A549 (cell line): ENCODE measurements around the gene GPR27. TPM values are rescaled to one million over a fixed set of nuclear protein-coding genes. Genes with fewer than 3 reads are reported as not detected.

Source experiments
- ATAC-seq, 2 experiments: fragments of 200-7000 bp in 1 of 2; fragments of >200 bp in 1 of 2; cut with Nextera tagmentation in 1 of 2; cut with Tn5 transposase in 1 of 2; 3 replicates each; pipeline versions ENCODE4 v1.8.0 to v1.9.1; 2018 to 2020; ENCODE audit warnings: mild to moderate bottlenecking in 1 of 2, moderate library complexity in 1 of 2
- CTCF ChIA-PET: fragments of 300-600 bp; sonication (Branson Sonifier 250); formaldehyde crosslinking; extraction: SDS; loops from one replicate; lab custom pipeline; 2021; ENCODE audit warnings: antibody characterized with exemption, inconsistent platforms; lab: Yijun Ruan, JAX
- POLR2A ChIA-PET: fragments of 350-600 bp; formaldehyde crosslinking; extraction: SDS; loops from one replicate; lab custom pipeline; 2021; ENCODE audit warnings: antibody characterized with exemption, inconsistent platforms; lab: Yijun Ruan, JAX
- DNase-seq, 2 experiments: peaks; one replicate each; pipeline versions ENCODE4 v3.0.0 to v3.0.0-alpha.2; 2011 to 2016; ENCODE audit warnings: low read depth in 1 of 2, low spot score in 1 of 2
- FAIRE-seq: peaks from 2 replicates; lab custom pipeline; 2011; peaks lifted over from hg19 to GRCh38; lab: Jason Lieb, UNC
- H3K27ac ChIP-seq, 2 experiments: fragments of >200 bp; sonication (Bioruptor Twin); formaldehyde crosslinking; 3 replicates each; pipeline ENCODE4 v1.5.1; 2016 to 2017
- H3K4me1 ChIP-seq: fragments of >200 bp; sonication (Bioruptor Twin); formaldehyde crosslinking; 3 replicates; pipeline ENCODE4 v1.6.1; 2016
- H3K4me2 ChIP-seq: fragments of >200 bp; sonication (Bioruptor Twin); formaldehyde crosslinking; 3 replicates; pipeline ENCODE4 v1.6.1; 2016
- H3K4me3 ChIP-seq: fragments of >200 bp; sonication (Bioruptor Twin); formaldehyde crosslinking; 3 replicates; pipeline ENCODE4 v1.5.1; 2016
- H3K9me3 ChIP-seq: fragments of >200 bp; sonication (Bioruptor Twin); formaldehyde crosslinking; 3 replicates; pipeline ENCODE4 v1.6.1; 2016
- CHD2 ChIP-seq: fragments of 150-350 bp; IDR thresholded peaks from 2 replicates; pipeline ENCODE4 v1.6.1; 2014; ENCODE audit warnings: low read length; ENCODE audit not compliant: partially characterized antibody
- EHF ChIP-seq: fragments of 250-450 bp; sonication (Bioruptor Pico); IDR thresholded peaks from 2 replicates; pipeline ENCODE4 v1.5.0; 2020; ENCODE audit warnings: mild to moderate bottlenecking
- ESRRA ChIP-seq: fragments of 150-350 bp; IDR thresholded peaks from 2 replicates; pipeline ENCODE4 v1.6.1; 2014; ENCODE audit warnings: mild to moderate bottlenecking, low read length, borderline replicate concordance
- FOSB ChIP-seq: fragments of 250-450 bp; sonication (Bioruptor Pico); IDR thresholded peaks from 2 replicates; pipeline ENCODE4 v1.5.0; 2020; ENCODE audit warnings: mild to moderate bottlenecking, moderate library complexity
- HOXA7 ChIP-seq: fragments of 250-450 bp; sonication (Bioruptor Pico); IDR thresholded peaks from 2 replicates; pipeline ENCODE4 v1.5.0; 2020; ENCODE audit warnings: mild to moderate bottlenecking, moderate library complexity
- HOXB5 ChIP-seq: fragments of 250-450 bp; sonication (Bioruptor Pico); IDR thresholded peaks from 2 replicates; pipeline ENCODE4 v1.5.0; 2020; ENCODE audit warnings: mild to moderate bottlenecking, moderate library complexity
- JUNB ChIP-seq: fragments of >200 bp; sonication (Bioruptor Twin); formaldehyde crosslinking; IDR thresholded peaks from 2 replicates; pipeline ENCODE4 v1.6.1; 2016
- KDM5A ChIP-seq: fragments of 200-600 bp; sonication (generic); IDR thresholded peaks from 2 replicates; pipeline ENCODE4 v1.6.1; 2016; ENCODE audit warnings: antibody characterized with exemption, mild to moderate bottlenecking
- MAZ ChIP-seq: fragments of 150-350 bp; IDR thresholded peaks from 2 replicates; pipeline ENCODE4 v1.6.1; 2014; ENCODE audit warnings: antibody characterized with exemption, low read depth, low read length, borderline replicate concordance
- POLR2A ChIP-seq: IDR thresholded peaks from 2 replicates; pipeline ENCODE4 v1.6.1; 2012; ENCODE audit warnings: mild to moderate bottlenecking, low read length
- RCOR1 ChIP-seq: fragments of 150-350 bp; IDR thresholded peaks from 2 replicates; pipeline ENCODE4 v1.6.1; 2014; ENCODE audit warnings: antibody characterized with exemption, low read length, low read depth
- SREBF2 ChIP-seq: fragments of 450-650 bp; IDR thresholded peaks from 2 replicates; pipeline ENCODE4 v1.6.1; 2014; ENCODE audit warnings: mild to moderate bottlenecking, moderate library complexity
- ZC3H11A ChIP-seq: fragments of 450-650 bp; IDR thresholded peaks from 2 replicates; pipeline ENCODE4 v1.6.1; 2014; ENCODE audit warnings: antibody characterized with exemption, mild to moderate bottlenecking
- ZFP36 ChIP-seq: fragments of 450-650 bp; IDR thresholded peaks from 2 replicates; pipeline ENCODE4 v1.6.1; 2014; ENCODE audit warnings: borderline replicate concordance; ENCODE audit not compliant: partially characterized antibody
- ZNF302 ChIP-seq: fragments of 250-450 bp; sonication (Bioruptor Pico); IDR thresholded peaks from 2 replicates; pipeline ENCODE4 v1.9.0; 2021; ENCODE audit warnings: inconsistent platforms, mild to moderate bottlenecking, moderate library complexity
- WGBS: methylation state at CpG from one replicate; pipeline ENCODE4 v1.1.6; 2017; ENCODE audit errors: missing lambda C conversion rate; 5-methylcytosine and 5-hydroxymethylcytosine counted together
- polyA plus RNA-seq, 4 experiments: library from polyadenylated mRNA; depleted of rRNA in 3 of 4; stranded (reverse); fragments of >200 nt; fragmentation: RNase III in 1 of 4; extraction: RNeasy Plus Mini Kit Qiagen cat#74134 plus additional on column Dnase treatment in 1 of 4; gene quantifications; 2 replicates in 3 of 4; 3 replicates in 1 of 4; pipeline ENCODE4 v1.2.3, GENCODE V29; 2011 to 2017
- TF ChIP-seq, protein P1 (sequence below): IDR thresholded peaks from 2 replicates; pipeline ENCODE4 v1.6.1; 2012
- TF ChIP-seq, protein P2 (sequence below): fragments of 250-450 bp; sonication (Bioruptor Pico); IDR thresholded peaks from 2 replicates; pipeline ENCODE4 v1.5.0; 2020; ENCODE audit warnings: low read depth, mild to moderate bottlenecking, moderate library complexity

The GPR27 gene
- polyA plus RNA-seq, 2 of the 4 experiments (the other 2 are of a cell fraction), result 1.6 to 1.7 TPM

DNA sequence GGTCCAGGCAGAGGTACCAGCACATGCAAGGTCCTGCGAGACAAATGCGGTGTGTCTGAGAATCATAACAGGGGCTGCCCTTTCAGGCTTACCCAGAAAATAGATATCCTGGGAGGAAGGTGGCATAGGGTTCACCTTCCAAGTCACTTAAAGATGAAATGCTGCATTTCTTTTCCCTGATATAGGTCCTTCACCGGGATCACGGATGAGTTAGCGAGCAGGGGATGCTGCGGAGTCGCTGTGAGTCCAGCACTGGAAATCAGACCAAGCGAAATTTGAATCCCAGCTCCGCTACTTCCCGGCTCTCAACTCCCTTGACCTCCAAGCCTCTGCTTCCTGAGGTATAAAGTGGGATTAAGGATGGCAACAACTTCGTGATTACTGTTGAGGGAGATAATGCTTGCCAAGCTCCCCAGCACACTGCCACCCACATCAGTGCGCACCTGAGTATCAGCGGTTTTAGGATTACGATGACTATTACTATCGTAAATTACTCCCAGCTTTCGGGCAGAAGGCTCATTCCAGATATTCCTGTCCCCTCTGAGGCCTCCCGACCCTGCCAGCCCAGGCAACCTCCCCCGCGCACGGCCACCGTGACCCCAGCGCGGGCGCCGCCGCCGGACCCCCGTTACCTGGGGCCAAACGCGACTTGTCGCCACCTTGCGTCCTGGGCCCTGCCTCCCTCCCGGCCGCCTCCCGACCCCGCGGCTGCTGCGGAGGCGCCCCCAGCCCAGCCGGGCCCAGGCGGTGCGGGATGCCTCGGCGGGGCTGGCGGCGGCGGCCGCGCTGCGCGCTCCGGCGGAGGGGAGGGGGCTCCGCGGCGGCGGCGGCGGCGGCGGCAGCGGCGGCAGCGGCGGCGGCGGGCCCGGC, 589 bp upstream of the GPR27 start:
- TF ChIP-seq, protein P1, sequence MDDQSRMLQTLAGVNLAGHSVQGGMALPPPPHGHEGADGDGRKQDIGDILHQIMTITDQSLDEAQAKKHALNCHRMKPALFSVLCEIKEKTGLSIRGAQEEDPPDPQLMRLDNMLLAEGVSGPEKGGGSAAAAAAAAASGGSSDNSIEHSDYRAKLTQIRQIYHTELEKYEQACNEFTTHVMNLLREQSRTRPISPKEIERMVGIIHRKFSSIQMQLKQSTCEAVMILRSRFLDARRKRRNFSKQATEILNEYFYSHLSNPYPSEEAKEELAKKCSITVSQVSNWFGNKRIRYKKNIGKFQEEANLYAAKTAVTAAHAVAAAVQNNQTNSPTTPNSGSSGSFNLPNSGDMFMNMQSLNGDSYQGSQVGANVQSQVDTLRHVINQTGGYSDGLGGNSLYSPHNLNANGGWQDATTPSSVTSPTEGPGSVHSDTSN, result no peak
- TF ChIP-seq KDM5A (no peak), POLR2A (no peak), RCOR1 (no peak), MAZ (no peak)
- peak overlapping the region; percentile 91 for H3K4me2 ChIP-seq
- CTCF ChIA-PET, result interaction anchor here (0.7 to 2.0 kb wide), 2 partner anchors 24 to 137 kb away, joined by 3 to 8 read pairs; no protein-coding TSS in a partner anchor
- WGBS, result 44% methylated on average over 23 of the region's 68 CpGs
- ATAC-seq (0 out of 6 replicates have a peak, but pooled peaks of 1 of the 2 experiments have one; percentile 17), FAIRE-seq (no peak), DNase-seq (no peak)
- peak overlapping the region; percentile 67 to 93; a peak in 5 of 6 replicates for H3K27ac ChIP-seq
- H3K4me3 ChIP-seq, result peak overlapping the region; percentile 57
- H3K9me3 ChIP-seq, result no peaks in the 10 kb centered on the region
- POLR2A ChIA-PET, result no interaction called here
- no peaks in the 10 kb centered on the region for H3K4me1 ChIP-seq

DNA sequence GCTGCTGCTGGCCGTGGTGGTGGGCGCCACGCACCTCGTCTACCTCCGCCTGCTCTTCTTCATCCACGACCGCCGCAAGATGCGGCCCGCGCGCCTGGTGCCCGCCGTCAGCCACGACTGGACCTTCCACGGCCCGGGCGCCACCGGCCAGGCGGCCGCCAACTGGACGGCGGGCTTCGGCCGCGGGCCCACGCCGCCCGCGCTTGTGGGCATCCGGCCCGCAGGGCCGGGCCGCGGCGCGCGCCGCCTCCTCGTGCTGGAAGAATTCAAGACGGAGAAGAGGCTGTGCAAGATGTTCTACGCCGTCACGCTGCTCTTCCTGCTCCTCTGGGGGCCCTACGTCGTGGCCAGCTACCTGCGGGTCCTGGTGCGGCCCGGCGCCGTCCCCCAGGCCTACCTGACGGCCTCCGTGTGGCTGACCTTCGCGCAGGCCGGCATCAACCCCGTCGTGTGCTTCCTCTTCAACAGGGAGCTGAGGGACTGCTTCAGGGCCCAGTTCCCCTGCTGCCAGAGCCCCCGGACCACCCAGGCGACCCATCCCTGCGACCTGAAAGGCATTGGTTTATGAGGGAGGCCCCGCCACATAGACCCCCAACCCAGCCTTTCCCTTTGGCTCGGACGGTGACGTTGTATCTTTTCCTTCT, 1.1 kb downstream of the GPR27 start:
- Histone ChIP-seq H3K4me2 (peak overlapping the region; percentile 91), H3K4me3 (peak overlapping the region; percentile 57)
- TF ChIP-seq JUNB, result no peak
- no peak for TF ChIP-seq ZNF302 (CRISPR knock-in tag)
- no peak for TF ChIP-seq FOSB (CRISPR knock-in tag)
- no peak for TF ChIP-seq EHF (CRISPR knock-in tag)
- TF ChIP-seq, all 56 proteins: peak for 0
- ChIA-PET POLR2A (no interaction called here), CTCF (interaction anchor here (2.0 kb wide), 1 partner anchor 26 kb away, joined by 8 read pairs; no protein-coding TSS in a partner anchor)
- peak overlapping the region in 1 of 2 experiments; percentile 93; a peak in 3 of 6 replicates for H3K27ac ChIP-seq
- 91% methylated on average over 59 of the region's 65 CpGs for WGBS
- FAIRE-seq (no peak), ATAC-seq (no peak), DNase-seq (no peak)
- H3K9me3 ChIP-seq, result no peaks in the 10 kb centered on the region
- H3K4me1 ChIP-seq, result no peaks in the 10 kb centered on the region

DNA sequence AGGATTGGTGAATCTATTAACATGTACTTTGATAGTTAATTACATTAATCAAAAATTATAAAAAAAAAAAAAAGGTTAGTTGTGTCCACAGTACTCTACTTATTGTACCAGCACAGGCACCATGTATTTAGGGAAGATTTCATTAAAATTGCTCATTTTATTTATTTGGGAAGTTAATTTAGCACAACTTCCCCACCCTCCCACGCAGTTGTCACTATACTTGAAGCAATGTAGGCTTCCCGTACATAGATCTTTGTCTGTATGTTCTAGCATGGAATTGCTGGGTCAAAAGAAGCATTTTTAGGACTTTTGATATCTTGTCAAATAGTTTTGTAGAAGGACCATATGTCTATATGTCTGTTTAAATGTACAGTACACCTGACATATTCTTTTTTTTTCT, 4.4 kb downstream of the GPR27 start:
- H3K4me1 ChIP-seq, result no peaks in the 10 kb centered on the region
- no peak for DNase-seq
- TF ChIP-seq HOXA7 (CRISPR knock-in tag) (no peak), ESRRA (no peak), SREBF2 (no peak), EHF (CRISPR knock-in tag) (no peak), ZC3H11A (no peak), JUNB (no peak), HOXB5 (CRISPR knock-in tag) (no peak), CHD2 (no peak), ZFP36 (no peak)
- TF ChIP-seq, protein P1, result no peak
- TF ChIP-seq, protein P2, sequence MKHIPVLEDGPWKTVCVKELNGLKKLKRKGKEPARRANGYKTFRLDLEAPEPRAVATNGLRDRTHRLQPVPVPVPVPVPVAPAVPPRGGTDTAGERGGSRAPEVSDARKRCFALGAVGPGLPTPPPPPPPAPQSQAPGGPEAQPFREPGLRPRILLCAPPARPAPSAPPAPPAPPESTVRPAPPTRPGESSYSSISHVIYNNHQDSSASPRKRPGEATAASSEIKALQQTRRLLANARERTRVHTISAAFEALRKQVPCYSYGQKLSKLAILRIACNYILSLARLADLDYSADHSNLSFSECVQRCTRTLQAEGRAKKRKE (CRISPR knock-in tag), result no peak
- TF ChIP-seq, all 56 proteins: peak for 0
- ChIA-PET CTCF (no interaction called here), POLR2A (no interaction called here)
- no peak overlapping the region for H3K4me2 ChIP-seq
- H3K9me3 ChIP-seq, result no peaks in the 10 kb centered on the region
- no peak overlapping the region for H3K27ac ChIP-seq
- 33% methylated on average over 2 of the region's 2 CpGs for WGBS
- ATAC-seq, result no peak
- no peak for FAIRE-seq
- no peak overlapping the region for H3K4me3 ChIP-seq
